Kidney (tissue), 14 donors: ENCODE results near the gene CARMIL3. TPM values are rescaled to one million over a fixed set of nuclear protein-coding genes. Genes with fewer than 3 reads are reported as not detected.

Experiments
- DNase-seq, 5 donors: peaks; one replicate each; pipeline ENCODE4 v3.0.0-alpha.2; 2013 to 2020
- FAIRE-seq: peaks from 2 replicates; lab custom pipeline; 2012; peaks lifted over from hg19 to GRCh38; lab: Jason Lieb, UNC
- H3K27ac ChIP-seq, 2 donors: one replicate each; pipeline ENCODE4 v1.7.0; 2013; ENCODE audit warnings: low read depth in 2 of 2, low read length in 2 of 2, inconsistent platforms in 1 of 2
- H3K27me3 ChIP-seq: one replicate; pipeline ENCODE4 v1.7.1; 2013; ENCODE audit warnings: low read length, inconsistent platforms; ENCODE audit not compliant: control insufficient read depth, insufficient read depth
- H3K36me3 ChIP-seq, 3 donors: one replicate each; pipeline versions ENCODE4 v1.7.0 to v1.7.1; 2013; ENCODE audit warnings: low read length in 3 of 3, control low read depth in 1 of 3, inconsistent platforms in 1 of 3; ENCODE audit not compliant: insufficient read depth in 3 of 3, control insufficient read depth in 2 of 3
- H3K4me1 ChIP-seq, 3 donors: one replicate each; pipeline versions ENCODE4 v1.7.0 to v1.7.1; 2013; ENCODE audit warnings: low read length in 3 of 3, inconsistent platforms in 1 of 3, low read depth in 1 of 3; ENCODE audit not compliant: control insufficient read depth in 2 of 3, insufficient read depth in 2 of 3
- H3K4me3 ChIP-seq, 3 donors: one replicate each; pipeline versions ENCODE4 v1.7.0 to v1.8.1; 2013; ENCODE audit warnings: low read length in 3 of 3, control low read depth in 1 of 3, inconsistent platforms in 1 of 3
- H3K9ac ChIP-seq, 3 donors: one replicate each; pipeline versions ENCODE4 v1.7.0 to v1.7.1; 2013; ENCODE audit warnings: low read length in 3 of 3, control low read depth in 1 of 3, inconsistent platforms in 1 of 3
- H3K9me3 ChIP-seq, 3 donors: one replicate each; pipeline versions ENCODE4 v1.7.0 to v1.7.1; 2013; ENCODE audit warnings: low read length in 3 of 3, control low read depth in 1 of 3, inconsistent platforms in 1 of 3; ENCODE audit not compliant: control insufficient read depth in 2 of 3, insufficient read depth in 1 of 3
- CTCF ChIP-seq: IDR thresholded peaks from 3 replicates; pipeline ENCODE4 v1.5.1; 2012; ENCODE audit warnings: mild to moderate bottlenecking, moderate library complexity, borderline replicate concordance; ENCODE audit not compliant: insufficient read depth; ENCODE audit errors: extremely low read depth
- intact Hi-C: fragments of 100-400 bp; cut with DNase I; formaldehyde crosslinking; loops from one replicate; pipeline ENCODE4 v1.11.1; 2022
- polyA plus RNA-seq: library from polyadenylated mRNA; stranded (reverse); fragments of 350-450 nt; fragmentation: Illumina TruSeq; extraction: RNeasy Lipid Tissue Mini Kit (QIAGEN cat#74804); gene quantifications from one replicate; pipeline ENCODE4 v1.2.3, GENCODE V29; 2014; ENCODE audit warnings: low read depth, low replicate concordance; ENCODE audit not compliant: insufficient read depth
- total RNA-seq: library from RNA; stranded (reverse); fragmentation: NEBNext Ultra II Directional; extraction: Animal tissue kit (Norgen Biotek cat#: 25700); gene quantifications from one replicate; pipeline ENCODE4 v1.2.1, GENCODE V29; 2021
- donor health status: control.
- donor health status: control.
- donor health status: control.
- donor health status: control.
- donor health status: control.
- donor health status: DM: yes; HTN: yes; CAD: no.
- donor health status: Normal renal cell carcinoma (clear cell type).

The CARMIL3 gene
- total and polyA plus RNA-seq, 2 donors from 2014 or later: 1.4 to 1.5 TPM

DNA sequence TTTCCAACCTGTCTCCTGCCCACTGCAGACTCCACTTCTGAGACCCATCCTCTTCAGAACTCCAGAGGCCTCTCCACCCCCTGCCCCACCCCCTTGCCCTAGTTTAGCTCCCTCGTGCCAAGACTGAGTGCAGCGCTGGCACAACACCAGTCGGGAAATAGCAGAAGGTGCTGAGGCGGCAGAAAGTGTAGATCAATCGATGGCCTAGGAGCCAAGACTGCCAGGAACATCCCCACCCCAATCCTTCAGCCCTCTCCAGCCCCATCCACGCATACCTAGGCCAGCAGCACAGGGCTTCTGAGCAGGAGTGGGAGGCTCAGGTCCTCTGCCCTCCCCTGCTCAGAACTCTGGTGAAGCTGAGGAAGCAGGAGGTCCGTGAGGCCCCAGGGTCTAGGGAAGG, 20.6 kb downstream of the CARMIL3 start:
- FAIRE-seq (no peak), DNase-seq (peak in 1 of 5 donors; percentile 51)
- H3K9ac ChIP-seq: no peak overlapping the region
- no peaks in the 10 kb centered on the region for H3K27me3 ChIP-seq
- no peaks in the 10 kb centered on the region for H3K36me3 ChIP-seq
- peaks cover 0 to 2% (median 0%) of the 10 kb centered on the region in 3 donors for H3K4me1 ChIP-seq
- intact Hi-C loops: no loop called here
- no peaks in the 10 kb centered on the region for H3K9me3 ChIP-seq
- no peak for TF ChIP-seq CTCF
- H3K4me3 ChIP-seq: no peak overlapping the region
- no peak overlapping the region for H3K27ac ChIP-seq

DNA sequence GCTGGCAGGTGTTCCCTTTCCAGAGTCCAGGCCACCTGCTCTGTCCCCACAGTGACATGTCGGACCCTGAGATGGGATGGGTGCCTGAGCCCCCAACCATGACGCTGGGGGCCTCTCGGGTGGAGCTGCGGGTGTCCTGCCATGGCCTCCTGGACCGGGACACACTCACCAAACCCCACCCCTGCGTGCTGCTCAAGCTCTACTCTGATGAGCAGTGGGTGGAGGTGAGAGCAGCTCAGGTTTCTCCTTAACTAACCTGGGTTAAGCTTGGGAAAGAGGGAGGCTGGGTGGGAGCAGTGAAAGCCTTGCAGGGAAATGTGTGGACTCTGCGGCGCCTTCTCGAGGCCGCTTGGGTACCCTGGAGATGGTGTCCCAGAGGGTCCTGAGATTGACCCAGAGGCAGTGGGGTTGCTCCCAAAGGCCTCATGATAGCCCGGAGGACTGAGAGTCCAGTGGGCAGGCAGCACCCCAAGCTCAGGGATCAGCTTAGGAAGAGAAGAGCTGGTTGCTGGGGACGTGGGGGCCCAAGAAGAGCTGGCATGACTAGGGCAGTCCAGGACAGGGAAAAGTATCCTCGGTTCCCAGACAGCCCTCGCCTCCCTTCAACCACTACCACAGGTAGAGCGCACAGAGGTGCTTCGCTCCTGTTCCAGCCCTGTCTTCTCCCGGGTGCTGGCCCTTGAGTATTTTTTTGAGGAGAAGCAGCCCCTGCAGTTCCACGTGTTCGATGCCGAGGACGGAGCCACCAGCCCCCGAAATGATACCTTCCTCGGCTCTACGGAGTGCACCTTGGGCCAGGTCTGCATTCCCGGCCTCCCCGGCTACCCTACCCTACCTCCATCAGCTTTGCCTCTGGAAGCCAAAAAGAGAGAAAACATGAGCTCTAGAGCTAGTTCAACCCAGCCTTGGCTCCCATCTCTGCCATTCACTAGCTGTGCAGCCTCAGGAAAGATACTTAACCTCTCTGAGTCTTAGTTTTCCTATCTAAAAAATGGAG, 21.4 kb downstream of the CARMIL3 start:
- Histone ChIP-seq H3K4me1 (peaks cover 0 to 2% (median 0%) of the 10 kb centered on the region in 3 donors), H3K36me3 (no peaks in the 10 kb centered on the region), H3K9ac (no peak overlapping the region), H3K27me3 (no peaks in the 10 kb centered on the region), H3K27ac (no peak overlapping the region), H3K9me3 (no peaks in the 10 kb centered on the region), H3K4me3 (no peak overlapping the region)
- TF ChIP-seq CTCF: no peak
- FAIRE-seq (no peak), DNase-seq (no peak)
- intact Hi-C loops: no loop called here

DNA sequence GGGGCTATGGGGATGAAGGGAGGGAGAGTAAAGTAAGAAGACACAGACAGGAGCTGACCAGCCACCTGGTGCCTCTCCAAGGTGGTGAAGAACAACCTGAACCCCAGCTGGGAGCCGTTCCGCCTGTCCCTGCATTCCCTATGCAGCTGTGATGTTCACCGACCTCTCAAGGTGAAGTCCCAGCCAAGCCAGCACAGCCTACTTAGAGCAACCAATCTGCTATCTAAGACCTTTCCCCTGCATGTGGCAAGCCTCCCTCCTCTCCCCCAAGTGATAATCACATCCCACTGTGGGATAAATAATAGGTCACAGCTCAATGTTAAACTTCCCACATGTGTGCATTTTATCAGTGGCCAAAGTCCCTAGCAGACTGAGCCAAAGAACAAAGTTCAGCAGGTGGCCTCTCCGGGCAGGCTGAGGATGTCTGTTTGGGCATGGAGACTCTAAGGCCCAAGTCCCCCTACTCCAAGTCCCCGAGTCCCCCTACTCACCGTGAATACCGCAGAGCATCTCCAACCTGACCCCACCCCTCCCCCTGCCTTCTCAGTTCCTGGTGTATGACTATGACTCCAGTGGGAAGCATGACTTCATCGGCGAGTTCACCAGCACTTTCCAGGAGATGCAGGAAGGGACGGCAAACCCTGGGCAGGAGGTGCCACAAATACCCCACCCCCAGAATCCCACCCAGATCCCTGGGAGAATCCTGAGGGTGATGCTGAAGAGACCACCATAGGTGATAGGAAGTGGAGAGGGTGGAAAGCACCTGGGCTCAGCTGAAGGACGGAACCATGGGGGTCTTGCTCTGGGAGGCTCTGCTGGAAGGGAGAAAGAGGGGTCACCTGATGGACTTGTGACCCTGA, 23.0 kb downstream of the CARMIL3 start:
- intact Hi-C loops: no loop called here
- no peak overlapping the region for H3K9ac ChIP-seq
- no peak for FAIRE-seq
- no peaks in the 10 kb centered on the region for H3K36me3 ChIP-seq
- TF ChIP-seq CTCF: no peak
- DNase-seq: no peak
- H3K27ac ChIP-seq: no peak overlapping the region
- no peaks in the 10 kb centered on the region for H3K9me3 ChIP-seq
- no peak overlapping the region for H3K4me3 ChIP-seq
- no peaks in the 10 kb centered on the region for H3K27me3 ChIP-seq
- peaks cover 0 to 2% (median 0%) of the 10 kb centered on the region in 3 donors for H3K4me1 ChIP-seq
